NCI-H82 (cell line): ENCODE measurements around the gene SLC18A3.

Source experiments
- DNase-seq: peaks from one replicate; lab custom pipeline; 2025; lab: John Stamatoyannopoulos, UW

Gene SLC18A3

DNA sequence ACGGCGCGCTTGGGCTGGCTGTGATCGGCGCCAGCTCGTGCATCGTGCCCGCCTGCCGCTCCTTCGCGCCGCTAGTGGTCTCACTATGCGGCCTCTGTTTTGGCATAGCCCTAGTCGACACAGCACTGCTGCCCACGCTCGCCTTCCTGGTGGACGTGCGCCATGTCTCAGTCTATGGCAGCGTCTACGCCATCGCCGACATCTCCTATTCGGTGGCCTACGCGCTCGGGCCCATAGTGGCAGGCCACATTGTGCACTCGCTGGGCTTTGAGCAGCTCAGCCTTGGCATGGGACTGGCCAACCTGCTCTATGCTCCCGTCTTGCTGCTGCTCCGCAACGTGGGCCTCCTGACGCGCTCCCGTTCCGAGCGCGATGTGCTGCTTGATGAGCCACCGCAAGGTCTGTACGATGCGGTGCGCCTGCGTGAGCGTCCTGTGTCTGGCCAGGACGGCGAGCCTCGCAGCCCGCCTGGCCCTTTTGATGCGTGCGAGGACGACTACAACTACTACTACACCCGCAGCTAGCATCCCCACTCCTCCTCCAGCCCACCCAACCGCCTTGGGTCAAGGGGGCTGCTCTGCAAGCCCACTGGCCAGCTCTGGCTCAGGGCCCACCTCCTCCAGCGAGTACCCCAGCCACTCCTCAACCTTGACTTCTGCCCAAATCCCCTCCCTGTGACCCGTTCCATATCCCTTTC lies 1.9 kb downstream of the SLC18A3 start:
- DNase-seq = no peak

DNA sequence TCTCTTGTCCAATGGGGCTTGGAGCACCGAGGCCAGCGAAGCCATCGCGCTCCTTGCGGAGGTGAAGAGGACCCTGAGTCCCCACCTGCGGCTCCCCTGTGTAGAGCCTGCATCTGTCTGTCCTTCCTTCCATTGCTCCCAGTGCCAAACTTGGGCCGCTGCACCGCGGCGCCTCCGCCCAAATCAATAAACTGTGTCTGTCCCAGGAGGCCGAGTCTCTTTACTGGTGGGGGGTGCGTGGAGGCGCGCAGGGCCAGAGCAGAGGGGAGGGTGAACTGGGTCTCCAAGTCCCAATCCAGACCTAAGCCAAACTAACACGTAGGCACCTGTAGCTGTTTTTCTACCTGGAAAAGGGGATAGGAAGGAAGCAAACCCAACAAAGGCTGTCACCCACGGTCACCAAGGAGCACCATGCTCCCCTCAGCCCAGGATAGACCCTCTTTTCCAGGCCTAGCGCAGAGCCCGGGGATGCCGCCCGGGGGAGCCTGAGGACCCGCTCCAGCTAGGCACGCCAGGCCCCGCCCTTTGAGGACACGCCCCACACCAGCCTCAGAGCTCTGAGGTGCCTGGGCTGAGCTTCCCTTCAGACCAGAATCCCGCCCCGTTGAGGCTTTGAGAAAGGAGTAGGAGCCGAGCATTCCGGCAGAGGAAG lies 2.5 kb downstream of the SLC18A3 start:
- peak; percentile 90 for DNase-seq

DNA sequence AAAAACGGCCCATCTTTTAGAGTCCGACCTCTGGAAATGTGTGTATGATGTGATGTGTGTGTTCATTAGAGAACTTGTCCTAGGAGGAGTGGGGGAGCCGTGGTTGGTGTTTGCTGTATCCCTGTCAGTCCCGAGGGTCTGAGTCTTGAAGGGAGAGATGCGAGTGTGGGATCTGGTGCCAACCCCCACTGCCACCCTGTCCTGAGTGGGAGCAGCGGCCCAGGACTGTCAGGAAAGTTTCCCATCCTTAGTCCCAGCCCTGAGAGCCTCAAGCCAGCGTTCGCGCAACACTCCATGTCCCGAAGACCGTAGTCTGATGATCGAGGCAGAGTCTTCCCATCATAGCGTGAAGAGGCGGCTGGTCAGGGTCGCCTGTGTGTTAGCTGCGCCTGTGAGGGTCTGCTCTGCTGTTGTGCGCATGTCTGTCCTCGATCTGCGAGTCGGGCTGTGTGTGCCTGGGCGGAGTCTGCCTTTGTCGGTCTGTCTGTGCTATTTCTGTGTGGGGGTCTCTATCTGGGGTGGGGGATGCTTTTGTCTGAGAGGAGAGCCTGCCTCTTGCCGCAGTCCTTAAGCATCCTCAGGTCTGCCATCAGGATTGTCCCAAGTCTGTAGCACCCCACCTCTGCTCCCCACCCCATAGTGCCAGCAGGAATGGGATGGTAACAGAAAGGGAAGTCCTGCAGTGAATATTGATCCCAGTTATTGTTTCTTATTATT lies 3.2 kb downstream of the SLC18A3 start:
- DNase-seq = peak; percentile 35

DNA sequence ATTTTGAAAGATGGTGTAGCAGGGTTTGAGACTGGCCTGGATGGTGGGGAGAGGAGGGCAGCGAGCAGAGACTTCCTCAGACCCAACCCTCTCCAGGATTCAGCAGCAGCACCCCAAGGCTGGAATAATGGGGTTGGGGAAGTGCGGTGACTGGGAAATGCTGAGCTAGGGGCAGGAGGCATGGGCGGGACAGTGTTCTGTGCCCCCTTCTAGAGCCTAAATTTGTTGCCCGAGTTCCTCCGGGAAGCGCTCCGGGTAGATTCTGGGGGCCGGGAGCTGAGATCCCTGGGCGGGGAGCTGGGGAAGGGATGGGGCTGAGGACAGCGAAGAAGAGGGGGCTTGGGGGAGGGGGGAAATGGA lies 3.8 kb downstream of the SLC18A3 start, which contains the start of gene CHAT:
TSS of gene CHAT (plus strand) at position 156 of the 360 bp plus-strand sequence. CDS start at position 309, 153 bp downstream.
- DNase-seq = no peak

DNA sequence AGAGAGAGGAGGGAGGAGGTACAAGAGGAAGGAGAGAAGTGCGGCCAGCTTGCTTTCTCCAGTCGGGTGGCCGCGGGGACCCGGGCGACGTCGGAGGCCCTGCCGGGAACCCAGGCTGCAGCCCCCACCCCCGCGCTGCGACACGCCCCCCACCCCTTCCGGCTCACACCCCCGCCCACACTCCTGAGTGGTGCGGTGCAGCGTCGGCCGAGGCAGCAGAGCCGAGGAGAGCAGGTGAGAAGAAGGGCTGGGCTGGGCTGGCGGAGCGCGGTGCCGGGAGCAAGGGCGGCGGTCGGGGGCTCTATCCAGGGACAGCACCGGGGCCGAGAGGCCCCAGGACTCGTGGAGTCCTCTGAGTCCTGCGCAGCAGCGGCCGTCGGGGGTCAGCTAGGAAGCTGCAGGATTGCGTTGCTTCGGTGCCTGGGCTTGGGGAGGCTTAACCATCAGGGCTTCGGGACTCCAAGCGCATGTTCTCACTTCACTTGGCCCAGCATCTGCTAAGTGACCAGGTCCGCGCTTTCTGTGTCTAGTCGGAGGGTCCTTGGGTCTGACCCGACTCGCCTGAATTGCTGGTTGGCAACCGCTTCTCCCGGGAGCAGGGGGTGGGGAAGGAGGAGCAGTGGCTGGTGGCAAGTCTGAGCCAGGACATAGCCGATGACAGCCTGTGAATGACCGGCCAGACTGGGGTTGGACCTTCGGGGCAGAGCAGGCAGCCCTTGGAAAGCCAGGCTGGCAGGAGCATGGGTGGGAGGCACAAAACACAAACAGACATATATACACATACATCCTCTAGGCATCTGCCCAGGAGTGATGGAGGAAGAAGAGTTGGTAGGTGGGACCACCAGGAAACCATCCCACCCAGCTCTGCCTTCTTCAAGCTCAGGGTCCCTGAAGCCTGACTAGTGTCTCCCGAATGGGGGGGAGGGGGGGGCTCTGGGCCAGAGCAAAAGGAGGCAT lies 4.4 kb downstream of the SLC18A3 start:
- peak; percentile 56 for DNase-seq

DNA sequence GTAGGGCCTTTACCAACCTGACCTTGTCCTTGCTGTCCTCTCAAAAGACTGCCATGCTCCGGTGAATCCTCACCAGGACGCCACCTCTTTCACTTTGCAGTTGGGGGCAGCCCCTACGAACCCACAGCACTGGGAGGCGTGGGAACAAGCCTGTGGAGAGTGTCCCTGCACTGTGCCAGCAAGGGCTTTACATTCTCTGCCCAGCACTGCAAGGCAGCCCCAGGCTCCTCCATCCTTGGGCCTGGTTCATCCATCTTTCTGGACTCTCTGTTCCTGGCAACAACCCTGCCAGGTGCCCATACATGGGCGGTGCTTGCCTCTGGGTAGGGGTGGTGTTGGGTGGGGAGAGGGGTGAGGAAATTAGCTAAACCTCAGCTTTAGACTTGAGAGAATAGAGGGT lies 5.1 kb downstream of the SLC18A3 start:
- no peak for DNase-seq

DNA sequence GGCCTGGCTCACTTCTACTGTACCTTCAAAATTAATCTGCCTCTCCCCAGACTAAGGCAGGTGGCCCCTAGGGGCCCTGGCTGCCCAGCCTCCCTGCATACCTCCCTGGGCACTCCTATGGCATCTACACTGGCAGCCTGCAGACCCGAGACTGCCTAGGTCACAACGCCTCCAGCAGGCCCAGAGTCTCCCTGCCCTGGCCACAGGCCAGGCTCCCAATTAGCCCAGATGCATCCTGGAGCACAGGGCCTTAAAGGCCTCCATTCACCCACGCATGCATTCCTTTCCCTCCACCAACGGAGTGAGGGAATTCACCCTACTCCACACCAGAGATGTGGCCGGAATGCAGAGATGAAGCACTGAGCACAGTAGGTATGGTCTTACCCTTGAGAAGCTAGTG lies 5.6 kb downstream of the SLC18A3 start:
- no peak for DNase-seq

DNA sequence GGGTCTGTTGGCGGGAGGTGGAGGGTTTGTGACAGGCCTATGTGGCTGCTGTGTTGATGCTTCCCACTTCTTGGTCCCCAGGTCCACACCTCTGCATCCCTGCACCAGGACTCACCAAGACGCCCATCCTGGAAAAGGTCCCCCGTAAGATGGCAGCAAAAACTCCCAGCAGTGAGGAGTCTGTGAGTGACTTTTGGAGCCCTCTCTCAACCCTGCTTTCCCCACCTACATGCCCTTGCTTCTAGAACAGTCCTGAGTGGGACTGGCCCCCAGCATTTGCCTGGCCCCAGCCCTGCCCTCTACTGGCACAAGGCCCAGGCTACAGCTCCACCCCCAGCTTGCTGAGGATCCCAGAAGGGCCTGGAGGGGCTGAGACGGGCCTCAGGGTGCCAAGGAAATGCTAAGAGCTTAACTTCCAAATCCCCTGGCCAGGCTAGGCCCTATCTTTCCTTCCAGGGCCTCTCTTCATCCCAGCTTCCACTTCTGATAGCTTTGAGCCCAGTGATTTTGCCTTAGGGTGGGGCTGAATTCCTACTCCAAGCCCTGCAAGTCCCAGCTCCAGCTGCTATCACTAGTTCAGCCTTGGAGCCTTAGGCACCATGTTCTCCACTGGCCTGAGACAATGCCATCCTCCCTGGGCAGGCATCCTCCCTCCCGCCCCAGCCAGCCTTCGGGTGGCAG lies 6.5 kb downstream of the SLC18A3 start:
- DNase-seq = peak; percentile 59

DNA sequence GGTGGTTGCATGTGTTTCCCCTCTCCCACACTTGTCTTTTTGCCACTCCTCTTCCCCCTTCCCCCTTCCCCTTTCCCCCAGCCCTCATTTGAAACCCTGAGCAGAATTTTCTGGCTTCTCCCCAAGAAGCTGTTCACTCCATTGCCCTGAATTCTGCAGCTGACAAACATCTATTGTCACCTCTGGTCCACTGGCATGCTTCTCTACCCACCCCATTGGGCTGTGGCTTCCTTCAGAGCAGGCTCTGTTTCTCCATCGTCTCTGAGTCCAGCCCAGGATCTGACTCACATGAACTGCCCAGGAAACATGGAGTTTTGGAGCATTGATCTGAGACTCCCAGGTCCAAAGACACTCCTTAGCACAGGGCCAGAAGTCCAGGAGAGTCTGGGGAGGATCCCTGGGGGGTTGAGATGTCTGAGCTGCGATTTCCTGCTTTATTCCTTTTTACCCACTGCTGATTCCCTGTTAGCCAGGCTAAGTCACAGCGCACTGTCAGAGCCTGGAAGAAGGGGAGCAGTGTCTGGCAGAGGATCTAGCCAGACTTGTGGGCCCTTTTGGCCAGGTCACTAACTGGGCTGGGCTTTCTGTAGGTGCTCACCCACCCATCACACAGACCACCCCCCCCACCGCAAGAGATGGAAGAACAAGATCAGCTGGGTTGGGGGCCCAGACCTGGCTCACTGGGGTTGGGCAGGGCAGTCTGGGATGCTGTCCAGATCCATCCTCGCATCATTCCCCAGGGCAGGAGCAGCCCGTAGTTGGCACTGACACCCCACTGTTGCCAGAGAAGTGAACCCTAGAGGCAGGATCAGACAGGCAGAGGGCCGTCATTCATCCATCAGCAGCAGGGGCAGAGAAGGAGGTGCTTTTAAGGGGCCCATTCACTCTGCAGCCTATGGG lies 7.3 kb downstream of the SLC18A3 start:
- no peak for DNase-seq

DNA sequence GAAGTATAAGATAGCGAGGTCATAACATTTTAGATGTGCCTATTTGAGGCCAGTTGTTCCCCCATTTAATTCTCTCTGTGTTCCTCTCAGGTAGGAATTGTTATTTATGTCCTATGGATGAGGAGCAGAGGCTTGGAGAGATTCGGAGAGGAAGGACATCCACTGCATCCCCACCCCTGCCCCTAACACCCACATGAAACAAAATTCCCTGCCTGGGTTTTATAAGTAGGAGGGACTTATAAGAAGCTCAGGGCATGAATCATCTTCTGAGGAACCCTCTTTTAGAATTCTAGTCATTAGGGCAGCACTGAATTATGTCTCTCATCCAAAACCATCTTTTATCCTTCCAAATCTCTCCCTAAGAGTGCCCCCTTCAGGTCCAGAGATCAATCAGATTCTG lies 8.7 kb downstream of the SLC18A3 start:
- no peak for DNase-seq

DNA sequence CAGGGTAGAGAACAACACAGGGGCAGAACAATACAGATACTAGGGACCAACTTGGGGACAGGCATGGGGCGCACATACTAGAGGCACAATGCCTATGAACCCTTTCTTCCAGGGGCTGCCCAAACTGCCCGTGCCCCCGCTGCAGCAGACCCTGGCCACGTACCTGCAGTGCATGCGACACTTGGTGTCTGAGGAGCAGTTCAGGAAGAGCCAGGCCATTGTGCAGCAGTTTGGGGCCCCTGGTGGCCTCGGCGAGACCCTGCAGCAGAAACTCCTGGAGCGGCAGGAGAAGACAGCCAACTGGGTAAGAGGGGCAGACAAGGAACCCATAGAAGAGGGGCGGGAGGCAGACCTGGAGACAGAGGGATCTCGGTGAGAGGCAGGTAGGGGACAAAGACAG lies 9.5 kb downstream of the SLC18A3 start:
- DNase-seq = peak; percentile 8

DNA sequence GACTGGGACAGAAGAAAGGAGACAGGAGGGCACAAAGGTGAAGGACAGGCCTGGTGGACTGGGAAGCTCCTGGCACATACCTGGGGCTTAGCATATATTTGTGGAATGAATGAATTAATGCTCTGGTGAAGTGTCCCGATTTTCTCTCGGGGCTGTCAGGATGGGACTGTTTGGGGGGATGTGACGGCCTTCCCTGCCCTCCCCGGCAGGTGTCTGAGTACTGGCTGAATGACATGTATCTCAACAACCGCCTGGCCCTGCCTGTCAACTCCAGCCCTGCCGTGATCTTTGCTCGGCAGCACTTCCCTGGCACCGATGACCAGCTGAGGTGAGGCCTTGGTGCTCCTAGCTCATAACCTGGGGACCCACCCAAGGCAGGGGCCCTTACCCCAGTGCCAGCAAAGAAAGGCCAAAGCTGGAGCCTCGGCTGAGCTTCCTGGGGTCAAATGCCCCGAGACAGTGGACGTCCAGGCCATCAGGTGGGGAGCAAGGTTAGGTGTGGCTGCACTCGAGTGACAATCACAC lies 10.2 kb downstream of the SLC18A3 start:
- DNase-seq = no peak

DNA sequence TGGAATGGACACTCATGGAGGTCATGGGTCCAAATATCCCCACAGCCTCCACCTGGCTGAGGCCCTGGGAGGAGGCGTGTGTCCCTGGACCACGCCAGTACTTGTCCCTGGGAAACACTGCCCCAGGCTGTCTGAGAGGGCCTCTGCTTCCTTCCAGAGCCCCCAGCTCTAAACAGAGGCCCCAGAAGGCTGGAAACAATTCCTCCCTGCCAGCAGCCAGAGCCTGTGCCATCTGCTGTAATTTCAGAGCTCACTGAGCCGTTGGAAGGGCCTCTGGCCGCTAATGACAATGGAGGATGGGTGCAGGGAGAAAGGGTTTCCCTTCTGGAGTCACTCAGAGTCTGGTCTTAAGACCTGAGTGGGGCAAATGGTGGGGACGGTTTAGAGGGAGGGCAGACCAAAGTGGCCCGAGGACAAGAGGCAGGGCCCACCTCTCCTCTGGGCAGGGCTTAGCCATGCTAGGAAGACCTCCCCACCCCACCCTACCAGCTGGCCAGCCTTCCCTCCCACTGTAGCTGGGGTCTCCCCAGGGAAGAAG lies 10.8 kb downstream of the SLC18A3 start:
- peak; percentile 89 for DNase-seq

DNA sequence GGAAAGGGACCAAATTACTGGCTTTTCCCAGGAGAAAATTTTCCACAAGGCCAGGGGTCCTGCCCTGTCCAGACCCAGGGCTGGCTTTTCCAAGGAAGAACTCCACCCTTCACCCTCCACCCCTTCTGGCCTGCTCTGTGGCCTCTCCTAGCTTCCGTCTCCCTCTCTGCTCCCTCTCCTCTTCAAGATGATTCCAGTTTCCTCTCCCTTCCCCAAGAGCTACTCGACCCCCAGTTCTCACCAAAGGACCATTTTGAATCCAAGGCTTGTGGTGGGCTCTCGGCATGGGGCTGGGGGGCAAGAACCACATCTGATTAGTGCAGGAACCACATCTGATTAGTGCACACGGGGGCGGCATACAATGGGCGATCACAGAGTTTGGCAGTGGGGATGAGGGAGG lies 11.5 kb downstream of the SLC18A3 start:
- peak; percentile 46 for DNase-seq

DNA sequence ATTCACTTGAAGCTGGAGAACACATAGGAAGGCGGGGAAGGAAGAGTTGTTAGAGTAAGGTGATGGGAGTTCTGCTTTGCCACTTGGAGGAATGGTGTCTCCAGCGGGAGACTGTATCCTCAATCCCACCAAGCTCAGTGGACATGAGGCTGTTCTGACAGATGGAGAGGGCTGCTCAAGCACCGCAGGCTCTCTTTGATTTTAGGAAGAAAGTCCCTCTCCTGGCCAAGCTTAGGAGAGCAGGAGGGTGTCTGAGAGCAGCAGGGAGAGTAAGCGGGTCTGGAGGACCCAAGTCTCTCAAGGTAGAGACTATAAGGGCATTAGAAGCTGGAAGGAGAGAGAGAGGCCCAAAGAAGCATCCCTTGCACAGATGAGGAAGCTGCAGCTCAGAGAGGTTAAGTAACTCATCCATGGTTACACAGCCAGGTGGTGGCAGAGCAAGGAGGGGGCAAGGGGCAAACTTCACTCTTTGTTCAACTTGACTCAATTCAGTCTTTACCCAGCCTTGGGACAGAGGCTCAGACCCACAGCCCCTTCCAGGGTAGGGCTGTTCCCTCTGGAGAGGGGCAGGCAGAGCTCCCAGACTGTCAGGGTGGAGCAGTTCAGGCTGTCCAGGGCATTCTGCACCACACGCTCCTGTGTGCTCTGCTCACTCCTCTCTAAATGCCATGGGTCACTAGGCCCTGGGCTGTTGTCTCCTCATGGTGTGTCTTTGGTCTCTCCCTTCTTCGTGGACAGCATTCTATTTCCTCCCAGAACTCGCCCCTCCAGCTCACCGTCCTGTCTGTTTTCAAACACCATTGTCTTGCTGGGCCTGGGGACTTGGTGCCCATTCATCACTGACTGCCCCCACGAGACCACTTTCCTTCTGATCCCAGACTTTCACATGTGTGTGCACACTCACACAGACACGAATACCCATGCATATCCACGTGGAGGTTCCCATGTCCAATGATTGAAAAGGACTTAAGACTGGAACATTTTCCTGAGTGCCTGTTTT lies 12.6 kb downstream of the SLC18A3 start:
- peak; percentile 16 for DNase-seq

DNA sequence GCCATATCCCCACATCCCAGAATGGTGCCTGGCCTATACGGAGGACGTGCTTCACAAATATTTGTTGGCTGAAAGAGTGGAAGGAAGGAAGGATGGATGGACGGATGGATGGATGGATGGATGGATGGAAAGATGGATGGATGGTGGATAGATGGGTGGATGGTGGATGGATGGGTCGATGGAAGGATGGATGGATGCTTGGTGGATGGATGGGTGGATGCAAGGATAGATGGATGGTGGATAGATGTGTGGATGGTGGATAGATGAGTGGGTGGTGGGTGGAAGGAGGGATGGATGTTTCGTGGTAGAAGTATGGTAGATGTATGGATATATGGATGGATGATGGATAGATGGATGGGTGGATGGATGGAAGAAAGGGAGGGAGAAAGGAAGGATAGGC lies 14.5 kb downstream of the SLC18A3 start:
- DNase-seq = no peak

DNA sequence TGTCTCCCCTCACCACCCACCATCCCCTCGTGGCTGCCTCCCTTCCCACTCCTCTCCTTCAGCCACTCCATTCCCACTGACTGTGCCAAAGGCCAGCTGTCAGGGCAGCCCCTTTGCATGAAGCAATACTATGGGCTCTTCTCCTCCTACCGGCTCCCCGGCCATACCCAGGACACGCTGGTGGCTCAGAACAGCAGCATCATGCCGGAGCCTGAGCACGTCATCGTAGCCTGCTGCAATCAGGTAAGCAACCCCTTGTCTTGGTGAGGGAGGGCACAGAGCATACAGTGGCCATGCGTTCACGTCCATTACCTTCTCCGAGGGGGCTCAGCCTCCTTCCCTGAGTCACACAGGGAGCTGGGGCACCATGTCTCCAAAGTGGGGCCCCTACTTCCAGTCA lies 15.3 kb downstream of the SLC18A3 start:
- no peak for DNase-seq

DNA sequence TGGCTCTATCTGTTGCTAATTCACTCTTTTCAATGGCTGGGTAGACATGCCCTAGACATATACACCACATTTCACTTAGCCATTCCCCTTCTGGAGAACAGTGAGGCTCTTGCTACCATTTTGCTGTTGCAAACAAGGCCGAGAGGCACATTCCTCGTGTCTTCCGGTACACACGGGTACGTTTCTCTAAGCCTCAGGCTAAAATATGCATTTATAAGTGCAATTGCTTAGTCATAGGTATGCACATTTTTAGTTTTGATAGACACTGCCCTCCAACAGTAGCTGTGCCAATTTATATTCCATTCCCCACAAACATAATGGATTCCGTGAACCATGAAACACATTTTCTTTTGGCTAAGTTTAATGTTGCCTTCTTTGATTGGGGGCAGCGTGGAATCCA lies 16.9 kb downstream of the SLC18A3 start:
- no peak for DNase-seq
